ENCODE data around the gene SMURF2.

GRCh38 chr17:64702815-64703214 is 40.7 kb upstream of the SMURF2 start:
- TF ChIP-seq POLR2A (IDR thresholded peaks at IDR 0.05): no peak
- no peak for TF ChIP-seq CTCF (IDR thresholded peaks at IDR 0.05)

Data from heart left ventricle (tissue), 13 donors.